Tibial artery (tissue), 4 donors: ENCODE data around the gene NUTM2G.
"Not testable (repeated sequence)": the region's sequence is repeated elsewhere in the genome, so short reads cannot be mapped to it uniquely, and the experiment has no call there.

Experiments used
- DNase-seq, 2 donors: peaks; one replicate each; pipeline ENCODE4 v3.0.0-alpha.2; 2019
- H3K27ac ChIP-seq, 2 donors: fragments of 200-600 bp; sonication (generic) in 1 of 2; 1 replicate in 1 of 2; 2 replicates in 1 of 2; pipeline ENCODE4 v1.5.1; 2018 to 2019; ENCODE audit warnings: mild to moderate bottlenecking in 1 of 2
- H3K27me3 ChIP-seq, 2 donors: fragments of 200-600 bp; sonication (generic) in 1 of 2; one replicate each; pipeline versions ENCODE4 v1.5.1 to v1.6.0; 2016 to 2019
- H3K36me3 ChIP-seq, 3 donors: fragments of 200-600 bp; sonication (generic) in 2 of 3; one replicate each; pipeline ENCODE4 v1.5.1; 2016 to 2019; ENCODE audit warnings: mild to moderate bottlenecking in 2 of 3
- H3K4me1 ChIP-seq, 4 donors: fragments of 200-600 bp; sonication (generic) in 2 of 4; 1 replicate in 3 of 4; 2 replicates in 1 of 4; pipeline ENCODE4 v1.5.1; 2016 to 2019
- H3K4me3 ChIP-seq, 2 donors: fragments of 200-600 bp; sonication (generic) in 1 of 2; 1 replicate in 1 of 2; 2 replicates in 1 of 2; pipeline ENCODE4 v1.5.1; 2018 to 2019; ENCODE audit warnings: mild to moderate bottlenecking in 2 of 2
- H3K9me3 ChIP-seq, 3 donors: fragments of 200-600 bp; sonication (generic) in 1 of 3; one replicate each; pipeline ENCODE4 v1.5.1; 2016 to 2019
- intact Hi-C: fragments of 100-400 bp; cut with DNase I; formaldehyde crosslinking; loops from one replicate; pipeline ENCODE4 v1.15.0; 2023; ENCODE audit warnings: low total_unique reads

NUTM2G gene

DNA sequence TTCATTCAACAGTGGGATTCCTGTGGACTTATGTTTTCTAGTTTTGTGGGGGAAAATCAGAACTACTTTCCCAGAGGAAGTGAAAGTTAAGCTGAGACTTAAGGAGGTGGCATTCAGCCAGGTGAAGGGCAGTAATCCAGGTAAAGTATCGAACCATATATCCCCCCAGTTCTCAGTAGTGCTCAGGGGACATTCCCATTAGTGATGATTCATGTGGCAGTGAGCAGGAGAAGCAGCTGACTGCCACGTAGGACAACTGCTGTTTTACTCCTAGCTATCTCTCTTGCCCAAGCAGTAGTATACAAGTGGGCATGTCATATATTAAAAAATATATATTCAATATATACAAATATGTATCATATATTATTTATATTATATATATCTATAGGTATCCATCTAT, 13.1 kb upstream of the NUTM2G start:
- intact Hi-C loops, H3K27me3 ChIP-seq: not testable (repeated sequence)

GRCh38 chr9:96916531-96916930, 12.1 kb upstream of the NUTM2G start:
- H3K36me3 ChIP-seq: peaks cover 0 to 14% (median 0%) of the 10 kb centered on the region in 3 donors
- H3K4me1 ChIP-seq, H3K27me3 ChIP-seq, intact Hi-C loops, H3K27ac ChIP-seq, H3K4me3 ChIP-seq, DNase-seq, H3K9me3 ChIP-seq: not testable (repeated sequence)

More for the DNA sequence above, 13.1 kb upstream of the NUTM2G start:
- H3K9me3 ChIP-seq, DNase-seq, H3K27ac ChIP-seq, H3K4me3 ChIP-seq, H3K4me1 ChIP-seq: not testable (repeated sequence)
- H3K36me3 ChIP-seq: peaks cover 0 to 14% (median 0%) of the 10 kb centered on the region in 3 donors

DNA sequence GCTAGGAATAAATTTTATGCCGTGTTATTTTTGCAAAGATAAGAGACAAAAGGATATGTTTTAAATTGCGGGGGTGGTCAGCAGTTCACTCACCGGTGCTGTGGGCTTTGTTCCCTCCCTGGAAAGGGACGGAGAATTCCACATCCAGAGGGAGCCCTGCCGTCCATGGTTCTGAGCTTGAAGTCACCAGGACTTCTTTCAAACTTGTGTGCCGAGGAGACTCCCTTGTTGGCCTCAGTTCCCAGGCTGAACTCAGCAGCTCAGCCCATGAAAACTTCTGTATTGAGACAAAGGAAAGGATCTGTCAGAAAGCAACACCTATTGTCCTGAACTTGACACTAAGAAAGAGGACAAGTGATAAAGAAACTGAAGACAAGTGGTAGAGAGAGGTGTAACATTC, 10.1 kb upstream of the NUTM2G start:
- intact Hi-C loops, H3K4me3 ChIP-seq, DNase-seq, H3K27me3 ChIP-seq, H3K27ac ChIP-seq, H3K9me3 ChIP-seq, H3K4me1 ChIP-seq: not testable (repeated sequence)
- H3K36me3 ChIP-seq: peaks cover 0 to 14% (median 0%) of the 10 kb centered on the region in 3 donors

DNA sequence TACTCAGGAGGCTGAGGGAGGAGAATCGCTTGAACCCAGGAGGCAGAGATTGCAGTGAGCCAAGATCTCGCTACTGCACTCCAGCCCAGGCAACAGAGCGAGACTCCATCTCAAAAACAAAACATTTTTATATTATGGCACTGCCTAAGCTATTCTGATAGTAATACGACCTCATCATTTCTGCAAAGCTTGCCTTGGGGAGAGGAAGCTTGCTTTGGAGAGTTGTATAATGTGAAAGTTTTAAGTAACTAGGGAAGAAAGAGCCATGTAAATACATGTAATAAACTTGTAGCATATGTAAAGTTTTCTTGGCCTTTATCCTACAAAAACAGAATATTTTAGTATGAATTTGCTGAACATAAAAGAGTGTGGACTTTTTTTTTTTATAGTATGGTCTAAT, 7.8 kb upstream of the NUTM2G start:
- H3K27me3 ChIP-seq, DNase-seq, H3K27ac ChIP-seq, H3K9me3 ChIP-seq, H3K4me3 ChIP-seq, H3K4me1 ChIP-seq, intact Hi-C loops: not testable (repeated sequence)
- peaks cover 0 to 14% (median 0%) of the 10 kb centered on the region in 3 donors for H3K36me3 ChIP-seq

GRCh38 chr9:96925587-96925986, 3.1 kb upstream of the NUTM2G start:
- H3K4me3 ChIP-seq, H3K9me3 ChIP-seq, H3K27me3 ChIP-seq, H3K27ac ChIP-seq, H3K36me3 ChIP-seq, DNase-seq, intact Hi-C loops, H3K4me1 ChIP-seq: not testable (repeated sequence)

- H3K9me3 ChIP-seq, H3K36me3 ChIP-seq, intact Hi-C loops, H3K27ac ChIP-seq, H3K4me1 ChIP-seq, H3K4me3 ChIP-seq, DNase-seq, H3K27me3 ChIP-seq: not testable (repeated sequence)
Measured at GRCh38 chr9:96931665-96932064, 3.0 kb downstream of the NUTM2G start.

GRCh38 chr9:96934097-96934496, 5.5 kb downstream of the NUTM2G start:
- H3K4me1 ChIP-seq, H3K9me3 ChIP-seq, intact Hi-C loops, H3K27me3 ChIP-seq, H3K27ac ChIP-seq, H3K4me3 ChIP-seq, H3K36me3 ChIP-seq, DNase-seq: not testable (repeated sequence)

GRCh38 chr9:96934706-96935105, 6.1 kb downstream of the NUTM2G start:
- H3K9me3 ChIP-seq, H3K4me3 ChIP-seq, intact Hi-C loops, H3K27me3 ChIP-seq, DNase-seq, H3K4me1 ChIP-seq, H3K36me3 ChIP-seq, H3K27ac ChIP-seq: not testable (repeated sequence)

DNA sequence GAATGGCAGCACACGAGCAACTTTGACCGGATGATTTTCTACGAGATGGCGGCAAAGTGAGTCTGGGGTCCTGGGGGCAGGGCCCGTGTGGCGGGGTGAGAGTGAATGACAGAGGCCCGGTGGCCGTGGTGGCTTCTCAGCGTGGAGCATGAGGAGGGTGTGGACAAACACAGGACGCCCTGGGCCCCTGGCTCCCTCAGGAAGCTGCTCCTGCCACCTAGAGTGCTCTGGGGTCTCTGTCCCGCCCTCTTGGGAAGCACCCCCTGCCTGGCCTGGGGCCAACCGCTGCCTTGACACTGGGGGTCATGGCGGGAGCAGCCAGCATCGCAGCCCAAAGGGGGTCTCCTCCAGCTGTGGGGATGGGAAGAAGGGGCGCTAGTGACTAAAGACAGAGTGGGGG, 6.8 kb downstream of the NUTM2G start:
- H3K27me3 ChIP-seq, DNase-seq, H3K4me3 ChIP-seq, H3K9me3 ChIP-seq, H3K4me1 ChIP-seq, intact Hi-C loops, H3K27ac ChIP-seq, H3K36me3 ChIP-seq: not testable (repeated sequence)

GRCh38 chr9:96937442-96937841, 8.8 kb downstream of the NUTM2G start:
- DNase-seq, intact Hi-C loops, H3K36me3 ChIP-seq: not testable (repeated sequence)

DNA sequence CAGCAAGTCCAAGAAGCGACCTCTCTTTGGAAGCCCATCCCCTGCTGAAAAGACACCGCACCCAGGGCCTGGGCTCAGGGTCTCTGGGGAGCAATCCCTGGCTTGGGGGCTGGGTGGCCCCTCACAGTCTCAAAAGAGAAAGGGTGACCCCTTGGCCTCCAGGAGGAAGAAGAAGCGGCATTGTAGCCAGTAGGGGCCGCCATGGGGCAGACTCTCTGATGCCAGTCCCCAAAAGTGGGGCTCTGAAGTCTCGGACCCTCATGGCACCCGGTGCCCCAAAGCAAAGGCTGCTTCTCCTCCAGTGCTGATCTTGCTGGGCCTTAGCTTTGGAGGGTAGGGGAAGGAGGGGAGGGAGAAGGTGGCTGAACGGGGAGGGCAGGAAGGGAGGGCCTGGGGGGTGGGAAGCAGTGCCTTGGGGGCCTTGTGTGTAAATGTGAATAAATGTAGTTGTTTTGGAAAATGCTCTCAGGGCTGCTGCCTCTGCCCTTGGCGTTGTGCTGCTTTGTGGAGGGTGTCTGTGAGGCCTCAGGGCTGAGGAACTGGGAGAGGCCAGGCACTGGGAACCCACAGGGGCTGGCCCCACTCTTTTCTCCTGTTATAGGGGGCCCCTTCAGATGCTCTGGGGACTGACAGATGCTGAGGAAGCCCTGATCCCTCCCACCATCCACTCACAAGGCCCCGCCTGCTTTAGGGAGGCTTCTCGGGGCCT, 10.5 kb downstream of the NUTM2G start:
- intact Hi-C loops, H3K27ac ChIP-seq, DNase-seq, H3K36me3 ChIP-seq, H3K9me3 ChIP-seq, H3K4me1 ChIP-seq, H3K4me3 ChIP-seq, H3K27me3 ChIP-seq: not testable (repeated sequence)

More at GRCh38 chr9:96937442-96937841, 8.8 kb downstream of the NUTM2G start:
- H3K4me1 ChIP-seq, H3K4me3 ChIP-seq, H3K9me3 ChIP-seq, H3K27ac ChIP-seq, H3K27me3 ChIP-seq: not testable (repeated sequence)

DNA sequence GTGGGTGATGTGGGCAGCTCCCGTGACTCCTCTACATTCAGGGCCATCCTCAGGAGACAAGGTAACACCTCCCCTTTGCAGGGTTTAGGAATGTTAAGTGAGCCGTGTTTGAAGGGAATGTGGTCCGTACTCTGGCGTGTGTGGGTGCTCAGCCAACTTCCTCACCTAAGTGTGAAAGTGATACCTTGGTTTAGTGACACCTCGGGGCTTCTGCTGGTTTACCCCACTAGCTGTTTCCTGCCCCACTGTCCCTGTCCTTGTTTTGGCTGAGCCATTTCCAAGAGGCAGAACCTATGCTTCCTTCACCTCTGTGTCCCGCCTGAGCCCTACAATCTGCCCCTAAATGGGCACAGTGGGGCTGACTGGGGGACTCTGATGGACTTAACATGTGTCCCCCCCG, 12.3 kb downstream of the NUTM2G start:
- H3K27me3 ChIP-seq, H3K9me3 ChIP-seq, intact Hi-C loops, H3K27ac ChIP-seq, H3K4me3 ChIP-seq, H3K4me1 ChIP-seq, DNase-seq, H3K36me3 ChIP-seq: not testable (repeated sequence)

DNA sequence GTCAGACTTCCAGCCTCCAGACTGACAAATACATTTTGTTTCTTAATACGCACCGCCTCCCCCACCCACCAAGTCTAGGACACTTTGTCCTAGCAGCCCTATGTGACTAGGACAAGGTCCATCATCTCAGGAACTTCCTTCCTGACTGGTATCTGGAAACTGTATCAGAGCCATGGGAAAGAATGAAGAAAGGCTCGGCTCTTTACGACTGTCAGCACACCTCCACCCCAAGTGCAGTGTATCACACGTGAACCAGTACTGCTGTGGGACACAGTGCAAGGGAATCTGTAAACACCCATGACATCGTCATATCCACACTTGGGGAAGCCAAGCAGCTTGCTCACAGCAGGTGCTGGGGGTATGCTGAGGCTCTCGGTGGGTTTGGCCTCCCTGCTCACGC, 13.0 kb downstream of the NUTM2G start:
- H3K27me3 ChIP-seq, H3K9me3 ChIP-seq, H3K4me1 ChIP-seq, intact Hi-C loops, H3K36me3 ChIP-seq, H3K27ac ChIP-seq, DNase-seq, H3K4me3 ChIP-seq: not testable (repeated sequence)

- intact Hi-C loops, H3K27me3 ChIP-seq, DNase-seq, H3K4me3 ChIP-seq, H3K4me1 ChIP-seq, H3K36me3 ChIP-seq, H3K27ac ChIP-seq, H3K9me3 ChIP-seq: not testable (repeated sequence)
Measured at GRCh38 chr9:96942181-96942580, 13.5 kb downstream of the NUTM2G start.

GRCh38 chr9:96949346-96949745, 20.7 kb downstream of the NUTM2G start:
- H3K4me1 ChIP-seq, DNase-seq, H3K4me3 ChIP-seq, H3K27me3 ChIP-seq, H3K27ac ChIP-seq, H3K9me3 ChIP-seq, H3K36me3 ChIP-seq, intact Hi-C loops: not testable (repeated sequence)
